Peyer's patch (tissue), 4 donors: ENCODE data around the gene MAD2L1.

Source experiments
- CTCF ChIP-seq, 6 experiments: fragments of 450-650 bp in 4 of 6; fragments of 200-600 bp in 2 of 6; sonication (generic) in 1 of 6; IDR thresholded peaks; one replicate each; pipeline ENCODE4 v1.5.1; 2017 to 2019; ENCODE audit warnings: antibody characterized with exemption in 6 of 6, mild to moderate bottlenecking in 3 of 6, moderate library complexity in 1 of 6
- POLR2A ChIP-seq, 2 donors: fragments of 450-650 bp; IDR thresholded peaks; one replicate each; pipeline ENCODE4 v1.5.1; 2017; ENCODE audit warnings: antibody characterized with exemption in 2 of 2, mild to moderate bottlenecking in 2 of 2, moderate library complexity in 2 of 2

DNA sequence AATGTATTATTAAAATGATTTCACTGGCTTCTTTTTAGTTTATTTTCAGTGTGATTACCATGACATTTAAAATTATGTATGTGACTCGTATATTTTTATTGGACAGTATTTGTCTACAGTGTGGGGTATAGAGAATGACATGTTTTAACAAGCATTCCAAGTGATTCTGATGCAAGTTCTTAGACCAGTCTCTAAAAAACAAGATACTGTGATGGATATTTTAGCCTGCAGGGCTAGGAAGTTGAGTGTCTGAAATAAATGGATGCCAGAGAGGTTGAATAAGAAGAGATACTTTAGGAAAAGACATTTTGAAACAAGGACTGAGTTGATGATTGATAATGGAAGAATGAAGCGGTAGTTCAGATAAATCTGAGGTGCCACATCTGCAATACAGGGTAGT is 3.5 kb upstream of the MAD2L1 start:
- TF ChIP-seq POLR2A (IDR thresholded peaks at IDR 0.05) (no peak), CTCF (IDR thresholded peaks at IDR 0.05) (no peak)
